PC-3 (cell line): ENCODE measurements around the gene ADAM12.

Experiments
- CTCF ChIP-seq: fragments of 300-600 bp; sonication (generic); conservative IDR thresholded peaks from 2 replicates; pipeline ENCODE4 v1.5.1; 2017; ENCODE audit warnings: antibody characterized with exemption, low read depth, mild to moderate bottlenecking, low read length
- EZH2 ChIP-seq: fragments of 300-600 bp; sonication (generic); IDR thresholded peaks from one replicate; pipeline ENCODE4 v1.6.1; 2017; ENCODE audit warnings: antibody characterized with exemption, mild to moderate bottlenecking, low read length; ENCODE audit not compliant: unreplicated experiment
- EZH2phosphoT487 ChIP-seq: fragments of 300-600 bp; sonication (generic); IDR thresholded peaks from 2 replicates; pipeline ENCODE4 v1.6.1; 2018; ENCODE audit warnings: mild to moderate bottlenecking, antibody characterized with exemption, low read length, borderline replicate concordance

GRCh38 chr10:126430512-126430911 lies 42.2 kb upstream of the ADAM12 start:
- TF ChIP-seq CTCF: no peak
- TF ChIP-seq EZH2: no peak
- no peak for TF ChIP-seq EZH2phosphoT487
